GM19324 (cell line): Measurements from ENCODE around the gene SLC35C1.

Source experiments
- ATAC-seq: cut with Tn5 transposase; IDR thresholded peaks from one replicate; pipeline ENCODE4 v1.9.1; 2021; ENCODE audit warnings: mild to moderate bottlenecking, moderate library complexity; ENCODE audit not compliant: unreplicated experiment, low FRiP score

The SLC35C1 gene

DNA sequence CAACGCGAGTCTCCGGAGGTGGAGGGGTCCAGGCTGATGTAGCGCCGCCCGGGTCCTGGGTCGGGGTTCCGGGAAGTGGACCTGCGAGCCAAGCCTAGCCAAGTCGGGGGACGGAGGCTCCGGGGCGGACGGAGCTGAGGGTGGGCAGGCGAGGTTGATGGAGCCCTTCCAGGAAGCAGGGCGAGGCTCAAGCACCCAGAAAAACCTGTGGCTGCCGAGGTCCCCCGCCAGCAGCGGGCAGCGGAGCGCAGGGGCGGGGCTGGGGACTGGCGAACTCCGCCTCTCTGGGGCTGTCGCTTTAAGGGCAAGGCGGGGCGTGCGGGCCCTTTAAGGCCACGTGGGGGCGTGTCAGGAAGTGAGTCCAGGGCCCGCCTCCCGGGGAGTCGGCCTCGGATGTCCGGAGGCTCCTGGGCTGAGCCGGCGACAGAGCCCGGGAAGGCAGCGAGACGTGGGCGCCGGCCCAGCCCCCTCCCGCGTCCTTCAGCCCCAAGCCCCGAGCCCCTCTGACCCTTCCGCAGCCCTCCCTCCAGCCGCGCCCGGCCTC lies at the start of gene SLC35C1:
Gene SLC35C1 (plus strand): TSS at position 389 of the 544 bp plus-strand sequence. CDS start 653 bp downstream, outside the sequence.
- ATAC-seq = peak; percentile 92

DNA sequence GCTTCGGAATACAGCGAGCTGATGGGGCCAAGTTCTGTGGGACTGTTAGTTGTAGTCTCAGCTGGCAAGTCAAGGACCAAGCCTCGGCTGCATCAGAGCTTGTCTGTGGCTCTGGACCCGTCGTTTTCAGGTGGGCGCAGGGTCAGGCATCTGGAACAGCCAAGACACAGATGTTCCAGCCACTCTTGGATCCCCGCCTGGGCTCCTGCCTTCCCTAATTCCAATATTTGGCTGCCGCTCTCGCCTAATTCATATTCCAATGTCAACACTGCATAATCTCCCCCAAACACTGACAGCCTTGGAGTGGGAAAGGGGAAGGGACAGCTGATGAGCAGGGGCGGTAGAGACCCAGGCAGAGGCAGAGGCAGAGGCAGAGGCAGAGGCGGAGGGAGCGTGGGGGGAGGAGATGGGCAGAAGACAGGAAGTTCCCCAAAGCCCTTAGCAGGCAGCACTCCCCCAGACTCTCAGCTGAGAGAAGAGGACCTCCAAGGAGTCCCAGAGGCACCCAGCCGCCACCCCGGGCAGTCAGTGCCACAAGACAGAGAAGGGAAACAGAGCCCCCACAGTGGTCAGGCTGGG lies 49.6 kb upstream of the SLC35C1 start:
- ATAC-seq = no peak

DNA sequence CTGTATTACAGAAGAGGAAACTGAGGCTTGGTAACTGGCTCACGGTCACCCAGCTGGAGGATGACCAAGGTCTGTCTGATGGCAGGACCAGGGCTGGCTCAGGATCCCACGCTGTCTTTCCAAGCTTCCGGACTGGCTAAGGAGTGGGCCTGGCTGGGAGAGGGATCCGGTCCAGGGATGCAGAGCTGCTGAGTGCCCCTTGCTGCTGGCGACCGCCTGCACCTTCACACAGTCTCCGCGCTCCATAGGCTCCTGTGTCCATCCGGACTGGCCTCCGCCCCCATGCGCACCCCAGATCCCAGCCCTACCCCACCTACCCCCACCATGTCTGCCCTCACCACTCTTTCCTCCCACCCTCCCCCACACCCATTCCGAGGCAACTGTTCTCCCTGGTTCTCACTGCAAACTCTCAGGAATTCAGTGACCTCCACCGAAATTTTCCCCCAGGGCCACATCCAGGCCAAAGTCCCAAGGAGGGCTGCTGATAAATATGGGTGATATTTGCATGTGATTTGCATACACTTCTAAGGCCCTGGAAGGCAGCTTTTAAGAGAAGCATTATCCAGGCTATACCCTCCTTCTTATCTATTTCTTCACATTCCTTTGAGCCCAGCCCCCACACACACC lies 48.5 kb upstream of the SLC35C1 start:
- no peak for ATAC-seq

DNA sequence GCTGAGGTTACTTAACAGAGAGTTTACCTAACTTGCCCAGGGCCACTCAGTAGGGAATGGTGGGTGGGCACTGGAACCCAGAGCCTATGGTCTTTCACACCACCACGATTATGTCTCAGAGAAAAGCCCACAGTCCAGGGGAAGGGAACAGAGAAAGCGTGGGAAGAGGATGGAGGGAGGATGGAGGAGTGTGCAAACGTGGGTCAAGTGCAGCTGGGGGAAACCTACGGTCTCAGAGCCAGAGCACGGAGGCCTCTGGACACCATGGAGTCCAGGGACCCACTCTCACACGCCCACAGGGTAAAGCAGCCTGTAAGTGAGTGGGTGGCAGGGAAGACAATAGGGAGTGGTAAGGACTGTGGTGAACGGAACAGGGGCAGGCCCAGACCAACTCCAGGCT lies 47.3 kb upstream of the SLC35C1 start:
- ATAC-seq = no peak

DNA sequence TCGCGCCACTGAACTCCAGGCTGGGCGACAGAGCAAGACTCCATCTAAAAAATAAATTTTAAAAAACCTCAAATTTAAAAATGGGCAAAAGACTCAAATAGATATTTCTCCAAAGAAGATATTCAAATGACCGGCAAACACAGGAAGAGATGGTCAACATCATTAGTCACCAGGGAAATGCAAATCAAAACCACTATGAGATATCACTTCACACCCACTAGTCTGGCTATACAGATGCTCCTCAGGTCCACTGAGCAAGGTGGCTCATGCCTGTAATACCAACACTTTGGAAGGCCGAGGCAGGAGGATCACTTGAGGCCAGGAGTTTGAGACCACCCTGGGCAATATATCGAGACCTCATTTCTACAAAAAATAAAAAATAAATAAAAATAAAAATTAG lies 43.3 kb upstream of the SLC35C1 start:
- no peak for ATAC-seq

DNA sequence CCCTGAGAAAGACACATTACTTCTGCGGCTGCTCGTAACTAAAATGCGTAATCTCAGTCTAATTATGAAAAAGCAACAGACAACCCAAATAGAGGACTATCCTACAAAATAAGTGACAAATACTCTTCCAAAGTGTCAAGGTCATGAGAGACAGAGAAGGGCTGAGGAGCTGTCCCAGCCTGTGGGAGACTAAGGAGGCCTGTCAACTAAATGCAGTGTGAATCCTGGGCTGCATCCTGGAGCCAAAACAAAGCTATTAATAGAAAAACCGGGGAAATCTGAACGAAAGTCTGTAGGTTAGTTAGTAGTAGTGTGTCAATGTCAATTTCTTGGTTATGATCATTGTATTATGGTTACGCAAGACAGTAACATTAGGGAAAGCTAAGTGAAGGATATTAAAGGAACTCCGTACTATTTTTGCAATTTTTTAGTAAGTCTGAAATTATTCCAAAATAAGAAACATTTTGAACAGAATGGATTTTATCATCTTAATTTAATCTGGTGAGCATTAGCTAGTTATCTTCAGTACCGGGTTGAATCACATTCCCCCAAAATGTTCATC lies 39.8 kb upstream of the SLC35C1 start:
- no peak for ATAC-seq

DNA sequence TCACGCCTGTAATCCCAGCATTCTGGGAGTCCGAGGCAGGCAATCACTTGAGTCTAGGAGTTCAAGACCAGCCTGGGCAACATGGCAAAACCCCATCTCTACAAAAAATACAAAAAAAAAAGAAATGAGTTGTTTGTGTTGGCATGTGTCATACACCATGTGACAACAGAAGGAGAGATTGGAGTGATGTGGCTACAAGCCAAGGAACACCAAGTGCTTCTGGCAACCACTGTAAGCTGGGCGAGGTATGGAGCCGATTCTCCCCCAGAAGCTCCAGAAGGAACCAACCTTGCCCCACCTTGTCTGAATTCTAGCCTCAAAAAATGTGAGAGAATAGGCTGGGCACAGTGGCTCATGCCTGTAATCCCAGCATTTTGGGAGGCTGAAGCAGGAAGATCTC lies 39.1 kb upstream of the SLC35C1 start:
- no peak for ATAC-seq

DNA sequence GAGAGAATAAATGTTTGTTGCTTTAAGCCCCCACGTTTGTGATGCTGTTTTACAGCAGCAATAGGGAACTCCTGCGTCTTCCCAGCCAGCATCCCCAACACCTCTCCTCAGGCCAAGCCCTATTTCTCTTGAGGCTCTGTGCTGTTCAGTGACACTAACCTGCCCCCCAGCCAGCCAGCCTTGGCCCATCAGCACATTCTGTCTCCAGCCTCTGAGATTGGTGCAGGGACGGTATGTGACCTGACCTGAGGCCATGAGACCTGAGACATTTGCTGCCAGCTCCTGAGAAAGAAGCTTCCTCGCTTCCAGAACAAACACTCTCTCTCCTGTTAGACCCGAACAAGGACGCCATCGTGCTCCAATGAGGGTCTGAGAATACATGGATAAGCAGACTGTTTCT lies 38.5 kb upstream of the SLC35C1 start:
- no peak for ATAC-seq

DNA sequence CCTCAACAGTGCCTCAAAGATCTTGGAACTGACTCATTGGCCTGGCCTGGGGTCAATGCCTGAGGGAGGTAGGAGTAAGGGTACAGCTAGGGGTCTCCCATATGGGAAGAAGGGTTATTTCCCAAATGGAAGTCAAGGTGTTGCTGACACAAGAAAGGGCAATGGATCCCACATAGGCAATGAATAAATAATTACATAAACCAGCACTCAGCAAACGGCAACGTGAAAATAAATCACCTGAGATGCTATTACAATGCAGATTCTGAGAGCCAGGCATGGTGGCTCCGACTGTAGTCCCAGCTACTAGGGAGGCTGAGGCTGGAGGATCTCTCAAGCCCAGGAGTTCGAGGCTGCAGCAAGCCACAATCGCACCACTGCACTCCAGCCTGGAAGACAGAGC lies 36.5 kb upstream of the SLC35C1 start:
- ATAC-seq = no peak

DNA sequence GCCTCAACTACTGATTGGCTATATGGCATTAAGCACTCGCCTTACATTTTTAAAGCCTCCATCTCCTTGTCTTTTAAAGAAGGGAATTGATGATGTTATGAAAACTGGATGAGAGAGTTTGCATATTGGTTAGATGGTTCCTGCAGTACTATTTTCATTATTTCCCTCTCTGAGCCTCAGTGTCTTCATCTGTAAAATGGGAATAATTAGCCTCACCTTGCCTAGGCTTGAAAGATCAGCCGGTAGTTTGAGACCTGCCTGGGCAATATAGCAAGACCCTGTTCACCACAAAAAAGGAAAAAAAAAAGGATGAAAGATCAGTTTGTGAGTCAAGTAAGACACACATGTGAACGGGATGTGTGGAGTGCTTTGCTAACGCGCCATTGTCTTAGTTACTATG lies 35.0 kb upstream of the SLC35C1 start:
- no peak for ATAC-seq

DNA sequence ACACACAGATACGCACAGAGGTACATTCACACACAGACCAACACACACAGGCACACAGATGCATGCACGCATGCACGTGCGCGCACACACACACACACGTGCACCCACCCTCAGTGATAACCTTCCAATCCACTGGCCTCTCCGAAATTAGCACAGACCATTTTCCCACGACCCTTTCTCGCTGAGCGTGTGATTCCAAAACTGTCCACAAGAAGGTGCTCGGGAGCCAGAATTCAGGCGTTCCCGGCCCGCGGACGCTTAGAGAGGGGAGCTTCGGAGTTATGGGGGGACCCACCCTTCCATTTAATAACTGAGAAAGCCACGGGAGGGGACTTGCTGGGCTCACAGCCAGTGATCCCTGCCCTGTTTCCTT lies 33.8 kb upstream of the SLC35C1 start:
- ATAC-seq = peak; percentile 35

DNA sequence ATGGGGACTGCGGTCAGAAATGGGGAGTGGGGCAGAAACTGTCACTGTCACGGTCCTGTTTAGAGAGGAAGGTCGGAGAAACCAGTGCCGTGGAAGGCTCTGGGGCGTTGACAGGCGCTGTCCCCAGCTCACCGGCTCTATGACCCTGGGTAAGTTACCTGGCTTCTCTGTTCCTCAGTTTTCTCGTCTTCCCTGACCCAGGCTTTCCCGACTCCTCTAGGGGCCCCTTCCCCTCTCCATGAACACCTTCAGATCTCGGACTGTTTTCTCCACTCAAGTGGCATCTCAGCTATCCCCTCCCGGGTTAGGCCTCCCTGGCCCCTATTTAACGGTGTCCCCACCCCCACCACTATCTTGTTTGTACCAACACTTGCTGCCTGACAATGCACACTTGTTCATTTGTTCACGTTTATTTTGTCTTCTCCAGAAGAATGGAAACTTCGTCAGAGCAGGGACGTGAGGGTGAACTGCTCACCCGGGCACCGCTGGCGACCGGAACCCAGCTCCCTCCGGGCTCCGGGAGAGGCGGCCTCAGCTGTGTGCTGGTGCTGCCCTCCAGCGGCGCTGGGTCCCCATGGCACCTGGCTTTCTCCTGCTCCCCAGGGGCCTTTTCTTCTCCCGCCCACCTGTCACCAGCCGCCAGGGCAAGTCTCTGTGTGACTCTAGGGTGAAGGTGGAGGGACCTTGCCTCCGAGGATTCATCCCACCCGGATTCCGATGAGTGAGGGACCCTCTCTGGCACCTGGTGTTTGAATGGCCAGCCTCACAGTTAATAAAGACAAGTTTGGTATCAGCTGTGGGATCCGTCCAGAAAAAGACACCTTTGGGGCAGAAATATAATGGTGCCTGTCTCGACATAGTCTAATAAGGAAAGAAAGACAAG lies 33.1 kb upstream of the SLC35C1 start:
- peak; percentile 83 for ATAC-seq

DNA sequence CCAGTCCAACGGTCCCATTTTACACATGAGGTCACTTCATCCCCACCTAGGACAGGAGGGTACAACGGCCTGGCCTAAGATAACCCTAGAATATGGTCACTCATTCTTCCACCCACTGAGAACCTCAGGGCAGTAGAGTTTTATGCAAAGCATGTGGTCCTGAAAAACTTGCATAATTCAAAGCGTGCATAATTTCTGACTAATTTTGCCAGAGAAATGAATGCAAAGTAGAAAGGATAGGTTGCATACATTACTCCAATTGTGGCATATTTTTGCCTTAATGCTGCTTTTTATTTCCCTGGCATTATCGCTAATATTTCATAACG lies 32.5 kb upstream of the SLC35C1 start:
- ATAC-seq = no peak

DNA sequence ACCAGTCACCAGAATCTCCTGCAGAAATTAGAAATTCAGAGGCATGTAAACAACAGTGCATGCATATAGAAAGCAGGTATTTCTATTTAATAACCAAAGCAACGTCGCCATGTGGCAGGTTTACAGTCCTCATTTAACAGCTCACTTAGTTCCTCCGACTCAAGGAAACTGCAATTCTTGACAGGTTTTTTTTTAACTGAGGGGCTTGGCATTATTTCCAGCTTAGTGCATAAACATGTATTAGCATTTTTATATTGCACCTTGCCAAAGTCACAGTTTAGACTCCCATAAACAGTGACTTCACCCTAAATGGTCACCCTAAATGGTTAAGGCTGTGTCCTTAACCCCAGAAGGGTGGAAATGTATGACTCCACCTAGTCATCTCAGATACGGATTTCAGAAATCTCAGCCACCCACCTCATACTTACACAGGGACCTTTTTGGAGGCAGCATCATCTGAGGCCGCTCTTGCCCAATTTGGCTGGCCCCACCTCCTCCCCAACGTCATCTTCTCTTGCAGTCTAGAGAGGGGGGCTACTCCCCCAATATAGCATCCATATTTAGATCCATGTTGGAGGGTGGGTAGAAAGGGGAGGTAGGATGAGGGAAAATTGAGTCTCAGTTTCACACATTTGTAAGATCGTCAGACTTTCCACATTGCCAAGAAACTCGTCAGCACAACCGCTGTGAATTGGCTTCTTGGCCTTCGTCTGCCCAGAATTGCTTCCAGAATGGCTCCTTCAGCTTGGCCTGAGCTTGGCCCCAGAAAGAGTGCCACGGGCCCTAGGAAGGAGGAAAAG lies 31.8 kb upstream of the SLC35C1 start:
- no peak for ATAC-seq

DNA sequence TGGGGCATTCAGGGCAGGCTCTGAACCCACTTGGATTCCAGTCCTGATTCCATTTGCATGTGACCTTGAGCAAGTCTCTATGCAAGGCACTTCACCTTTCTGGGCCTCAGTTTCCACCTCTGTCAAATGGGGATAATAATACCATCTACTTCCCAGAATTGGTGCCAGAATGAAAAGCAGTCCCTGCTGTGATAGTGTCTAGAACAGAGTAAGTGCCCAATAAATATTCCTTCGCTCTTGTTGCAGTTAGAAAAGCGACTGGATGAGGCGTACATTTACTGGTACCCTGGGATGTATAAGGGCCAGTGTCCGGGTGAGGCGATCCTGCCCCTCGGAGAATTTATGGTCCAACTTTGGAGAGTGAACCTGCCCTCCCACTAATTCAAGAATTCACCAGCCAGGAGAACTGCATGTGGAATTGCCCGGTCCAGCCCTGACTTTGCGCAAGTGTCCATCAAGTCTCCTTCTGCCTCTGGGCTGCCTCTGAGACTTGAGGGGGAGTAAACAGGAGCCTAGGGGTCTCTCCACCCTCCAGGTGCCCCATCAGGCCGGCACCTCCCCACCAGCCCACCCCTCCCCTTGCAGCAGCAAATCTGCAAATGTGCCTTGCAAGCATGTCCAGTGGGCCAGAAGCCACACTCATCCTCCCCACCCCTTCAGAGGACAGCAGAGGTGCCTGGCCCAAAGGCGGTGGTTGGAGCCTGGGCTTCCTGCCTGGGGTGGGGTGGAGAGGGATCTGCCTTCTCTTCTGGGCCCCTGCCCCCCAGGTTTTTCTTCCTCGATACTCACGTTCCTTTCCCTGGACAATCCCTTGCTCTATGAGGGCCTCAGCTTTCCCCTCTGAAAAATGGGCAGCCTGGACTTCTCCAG lies 30.9 kb upstream of the SLC35C1 start:
- ATAC-seq = no peak

DNA sequence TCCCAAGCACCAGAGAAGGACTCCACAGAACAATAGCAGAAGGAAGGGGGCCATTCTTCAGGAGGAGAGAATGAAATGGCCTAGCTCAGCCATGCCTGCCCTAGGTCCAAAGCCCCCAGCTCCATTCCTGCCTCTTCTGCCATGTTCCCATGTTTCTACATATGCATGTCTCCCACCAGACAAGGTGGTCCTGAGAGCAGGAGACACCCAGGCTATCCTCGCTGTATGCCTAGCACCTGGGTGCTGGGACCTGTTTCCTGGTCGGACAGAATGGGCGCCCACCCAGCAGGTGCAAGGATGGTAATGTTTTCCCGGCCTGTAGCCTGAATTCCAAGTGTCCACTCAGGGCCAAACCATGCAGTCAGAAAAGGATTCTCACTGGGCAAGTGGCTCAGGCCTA lies 30.2 kb upstream of the SLC35C1 start:
- no peak for ATAC-seq

DNA sequence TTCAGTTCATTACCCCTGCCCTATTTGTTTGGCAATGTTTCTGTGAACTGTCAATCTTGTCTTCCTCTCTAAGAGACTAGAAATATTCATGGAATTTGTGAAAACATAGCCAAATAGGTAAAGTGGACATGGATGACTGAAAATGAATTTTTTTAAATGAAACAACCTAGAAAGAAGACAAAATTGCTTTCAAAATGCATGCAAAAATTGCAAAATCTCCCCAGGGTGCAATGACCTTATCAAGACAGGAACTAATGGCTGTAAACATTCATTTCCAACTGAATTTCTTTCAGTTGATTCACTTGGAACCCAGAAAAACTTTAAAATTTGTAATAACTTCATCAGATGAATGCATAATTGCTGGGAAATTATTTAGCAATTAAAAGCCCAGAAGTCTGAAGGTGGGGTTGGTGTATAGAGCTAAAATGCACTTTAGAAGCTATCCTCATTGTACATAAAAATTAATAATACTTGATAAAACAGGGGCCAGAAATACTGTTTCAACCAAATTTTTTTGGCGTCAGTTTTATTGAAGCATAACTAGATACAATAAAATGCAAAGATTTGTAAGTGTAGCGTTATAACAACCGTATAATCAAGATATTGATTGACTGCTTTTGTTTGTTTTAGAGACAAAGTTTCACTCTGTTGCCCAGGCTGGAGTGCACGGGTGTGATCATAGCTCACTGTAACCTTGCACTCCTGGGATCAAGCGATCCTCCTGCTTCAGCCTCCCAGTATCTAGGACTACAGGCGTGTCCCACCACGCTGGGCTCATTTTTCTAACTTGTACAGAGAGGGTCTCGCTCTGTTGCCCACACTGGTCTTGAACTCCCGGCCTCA lies 27.6 kb upstream of the SLC35C1 start:
- no peak for ATAC-seq

DNA sequence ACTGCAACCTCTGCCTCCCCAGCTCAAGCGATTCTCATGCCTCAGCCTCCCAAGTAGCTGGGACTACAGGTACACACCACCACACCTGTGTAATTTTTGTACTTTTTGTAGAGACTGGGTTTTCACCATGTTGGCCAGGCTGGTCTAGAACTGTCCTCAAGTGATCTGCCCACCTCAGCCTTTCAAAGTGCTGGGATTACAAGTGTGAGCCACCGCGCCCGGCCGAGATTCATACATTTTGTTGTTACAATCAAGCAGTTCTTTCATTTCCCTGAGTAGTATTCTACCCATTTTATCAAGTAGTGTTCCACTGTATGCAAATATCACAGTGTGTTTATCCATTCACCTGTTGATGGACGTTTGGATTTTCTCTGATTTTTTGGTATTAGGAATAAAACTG lies 26.6 kb upstream of the SLC35C1 start:
- ATAC-seq = no peak

DNA sequence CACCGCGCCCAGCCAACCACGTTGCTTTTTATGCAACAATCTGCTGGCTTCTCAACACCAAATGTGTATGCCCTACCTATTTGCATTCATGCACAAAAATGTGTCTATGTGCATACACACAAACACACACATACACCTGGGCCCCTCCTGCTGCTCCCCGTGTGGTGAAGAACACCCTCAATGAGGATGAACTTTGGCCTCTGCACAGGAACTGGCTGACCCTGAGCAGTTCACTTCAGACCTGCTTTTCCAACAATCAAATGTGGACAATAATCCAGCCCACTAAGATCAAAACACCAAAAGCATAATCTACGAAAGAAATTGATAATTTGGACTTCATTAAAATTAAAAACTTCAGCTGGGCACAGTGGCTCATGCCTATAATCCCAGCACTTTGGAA lies 25.3 kb upstream of the SLC35C1 start:
- ATAC-seq = no peak
